ENCODE data around the gene SLC25A41.

- TF ChIP-seq FOXA1 (IDR thresholded peaks at IDR 0.05), result no peak
- no peak for TF ChIP-seq FOXM1 (IDR thresholded peaks at IDR 0.05; ENCODE audit: borderline replicate concordance)
- TF ChIP-seq BHLHE40 (IDR thresholded peaks at IDR 0.05; ENCODE audit: borderline replicate concordance), result no peak
- no peak for TF ChIP-seq CTBP1 (IDR thresholded peaks at IDR 0.05; ENCODE audit: borderline replicate concordance)
- TF ChIP-seq ARNT (IDR thresholded peaks at IDR 0.05), result no peak
- TF ChIP-seq TARDBP (IDR thresholded peaks at IDR 0.05), result no peak
- TF ChIP-seq FOXK2 (IDR thresholded peaks at IDR 0.05), result no peak
- no peak for TF ChIP-seq ZNF384 (IDR thresholded peaks at IDR 0.05)
- TF ChIP-seq SP1 (IDR thresholded peaks at IDR 0.05), result no peak
These were observed 21.0 kb downstream of the SLC25A41 start for GRCh38 chr19:6412447-6413091.
